NCI-H146 treated with DMSO at 0.1 percent for 48 hours (cell line): ENCODE data around the gene PKP1.

Experiments
- DNase-seq: peaks from one replicate; lab custom pipeline; 2025; ENCODE audit not compliant: unreplicated experiment; lab: John Stamatoyannopoulos, UW

The PKP1 gene

GRCh38 chr1:201327687-201328240 lies 44.5 kb downstream of the PKP1 start:
- DNase-seq: no peak

DNA sequence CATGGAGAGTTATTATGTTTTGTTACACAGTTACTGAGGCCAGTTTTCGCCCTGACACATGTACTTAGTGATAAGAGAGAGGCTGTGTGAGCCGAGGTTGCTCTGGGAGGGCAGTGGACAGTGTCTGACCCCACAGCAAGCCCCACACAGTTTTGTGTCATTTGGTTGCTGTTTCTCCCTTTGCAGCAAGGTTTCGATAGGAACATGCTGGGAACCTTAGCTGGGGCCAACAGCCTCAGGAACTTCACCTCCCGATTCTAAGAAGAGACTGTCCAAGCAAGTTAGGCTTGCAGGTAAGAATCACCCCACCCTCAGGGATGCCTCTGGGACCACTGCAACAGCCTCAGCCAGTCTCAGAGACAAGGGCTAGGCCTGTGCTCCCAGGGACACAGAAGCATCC lies 45.3 kb downstream of the PKP1 start:
- no peak for DNase-seq

DNA sequence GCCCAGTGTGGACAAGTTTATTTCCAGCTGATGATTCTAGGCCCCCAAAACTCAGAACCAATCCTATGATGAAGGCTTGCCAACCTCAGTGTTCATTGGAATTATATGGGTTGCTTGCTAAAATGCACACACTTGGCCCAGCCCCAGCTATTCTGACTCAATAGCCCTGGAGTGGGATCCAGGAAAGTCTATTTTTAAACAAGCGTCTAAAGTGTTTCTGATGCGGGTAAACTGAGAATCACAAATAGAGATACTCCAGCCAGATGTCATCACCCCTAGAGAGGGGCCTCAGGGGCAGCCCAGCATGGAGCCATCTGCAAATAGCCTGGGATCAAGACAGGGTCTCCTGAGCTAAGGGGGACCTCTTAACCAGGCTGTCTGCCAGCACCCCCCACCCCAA lies 46.0 kb downstream of the PKP1 start:
- DNase-seq: no peak

GRCh38 chr1:201329801-201330200 lies 46.5 kb downstream of the PKP1 start:
- no peak for DNase-seq

DNA sequence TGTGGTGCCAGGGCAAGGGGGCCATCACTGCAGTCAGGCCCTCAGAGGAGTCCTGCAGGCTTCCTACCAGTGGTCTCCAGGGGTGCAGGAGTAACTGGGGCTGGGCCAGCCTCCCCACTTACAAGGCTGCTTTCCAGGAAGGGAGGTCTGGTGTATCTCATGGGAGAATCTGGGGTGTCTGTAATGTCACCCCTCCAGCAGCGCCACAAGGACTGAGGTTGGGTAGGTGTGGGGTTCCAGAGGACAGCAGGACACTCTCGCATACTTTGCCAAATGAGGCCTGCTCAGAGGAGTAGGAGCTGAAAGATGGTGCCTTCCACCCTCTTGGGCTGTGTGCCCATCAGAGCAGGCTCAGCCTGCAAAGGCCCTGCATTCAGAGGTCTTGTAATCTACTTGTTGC lies 47.2 kb downstream of the PKP1 start:
- DNase-seq: no peak

DNA sequence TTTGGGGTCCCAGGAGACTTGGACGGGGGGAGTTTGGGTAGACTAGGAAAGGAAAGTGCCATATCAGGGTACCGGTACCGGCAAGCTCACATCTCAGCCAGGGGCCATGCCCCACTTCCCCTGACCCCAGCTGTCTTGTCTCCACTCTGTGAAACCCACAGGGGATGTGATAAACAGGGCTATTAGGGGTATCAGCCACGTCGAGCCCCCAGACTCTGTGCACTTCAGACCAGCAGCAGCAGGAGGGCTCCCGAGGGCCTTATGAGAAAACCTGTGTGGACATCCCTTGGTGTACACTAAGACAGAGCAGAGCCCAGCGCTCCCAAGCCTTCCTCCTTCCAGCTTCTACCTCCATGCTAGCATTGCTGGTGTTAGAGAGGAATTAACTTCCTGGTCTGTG lies 47.9 kb downstream of the PKP1 start:
- no peak for DNase-seq

DNA sequence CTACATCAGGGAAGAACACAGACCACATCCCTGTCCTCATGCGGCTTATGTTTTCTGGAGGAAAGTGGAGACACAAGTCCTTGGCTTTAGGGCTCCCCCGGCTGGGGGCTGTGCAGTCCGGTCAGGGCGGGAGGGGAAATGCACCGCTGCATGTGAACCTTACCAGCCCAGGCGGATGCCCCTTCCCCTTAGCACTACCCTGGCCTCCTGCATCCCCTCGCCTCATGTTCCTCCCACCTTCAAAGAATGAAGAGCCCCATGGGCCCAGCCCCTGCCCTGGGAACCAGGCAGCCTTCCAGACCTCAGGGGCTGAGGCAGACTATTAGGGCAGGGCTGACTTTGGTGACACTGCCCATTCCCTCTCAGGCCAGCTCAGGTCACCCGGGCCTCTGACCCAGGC lies 48.7 kb downstream of the PKP1 start:
- DNase-seq: no peak

DNA sequence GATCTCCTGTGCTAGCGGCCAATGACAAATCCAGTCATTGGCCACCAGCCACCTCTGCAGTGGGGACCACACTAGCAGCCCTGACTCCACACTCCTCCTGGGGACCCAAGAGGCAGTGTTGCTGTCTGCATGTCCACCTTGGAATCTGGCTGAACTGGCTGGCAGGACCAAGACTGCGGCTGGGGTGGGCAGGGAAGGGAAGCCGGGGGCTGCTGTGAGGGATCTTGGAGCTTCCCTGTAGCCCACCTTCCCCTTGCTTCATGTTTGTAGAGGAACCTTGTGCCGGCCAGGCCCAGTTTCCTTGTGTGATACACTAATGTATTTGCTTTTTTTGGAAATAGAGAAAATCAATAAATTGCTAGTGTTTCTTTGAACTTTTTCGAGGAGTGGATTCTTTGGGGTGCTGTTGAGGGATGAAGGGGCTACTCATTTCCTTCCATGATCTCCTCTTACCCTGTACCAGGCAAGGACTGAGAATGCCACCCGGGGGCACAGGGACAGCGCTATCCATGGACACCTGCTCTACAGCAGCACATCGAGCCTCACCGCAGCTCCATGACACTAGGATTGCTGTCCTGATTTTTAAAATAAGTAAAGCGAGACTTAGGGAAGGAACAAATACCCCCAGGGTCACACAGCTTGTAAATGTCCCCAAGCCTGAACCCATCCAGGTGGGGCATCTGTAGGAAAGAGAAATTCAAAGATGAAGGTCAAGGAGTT lies 49.5 kb downstream of the PKP1 start:
- no peak for DNase-seq

DNA sequence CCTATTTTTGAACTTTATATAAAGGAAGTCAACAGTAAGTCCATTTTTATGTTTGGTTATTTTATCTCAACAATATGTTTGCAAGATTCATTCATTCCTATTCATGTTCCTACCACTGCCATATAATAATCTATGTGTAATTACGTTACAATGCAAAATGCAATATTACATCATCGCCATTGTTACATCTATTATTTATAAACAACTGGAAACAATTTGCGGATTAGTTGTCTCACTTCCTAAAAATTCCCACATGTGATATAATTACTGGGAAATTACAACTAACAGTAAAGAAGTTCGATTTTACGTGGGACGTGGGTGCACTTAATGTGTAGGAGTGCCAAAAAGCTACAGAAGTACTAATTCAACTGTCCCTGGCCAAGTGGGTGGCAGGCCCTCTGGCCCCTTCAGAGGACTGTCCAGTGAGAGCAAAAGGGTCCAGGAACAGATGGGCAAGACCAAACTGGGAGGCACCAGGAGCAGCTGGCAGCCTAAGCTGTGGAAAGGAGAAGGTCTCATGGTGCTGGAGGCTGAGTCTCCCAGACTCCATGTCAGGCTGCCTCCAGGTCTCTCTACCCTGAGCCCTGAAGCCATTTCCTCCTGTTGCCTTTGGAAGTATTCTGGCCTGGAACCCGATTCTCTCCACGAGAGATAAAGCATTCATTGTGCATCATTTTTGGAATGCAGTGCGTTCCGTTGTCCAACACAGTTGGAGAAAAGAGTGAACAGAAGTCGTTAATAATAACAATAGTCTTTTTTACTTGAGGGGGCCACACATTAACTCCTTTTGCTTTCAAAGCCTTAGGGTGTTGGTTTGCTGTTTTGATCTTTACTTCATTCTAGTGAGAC lies 51.2 kb downstream of the PKP1 start:
- no peak for DNase-seq

DNA sequence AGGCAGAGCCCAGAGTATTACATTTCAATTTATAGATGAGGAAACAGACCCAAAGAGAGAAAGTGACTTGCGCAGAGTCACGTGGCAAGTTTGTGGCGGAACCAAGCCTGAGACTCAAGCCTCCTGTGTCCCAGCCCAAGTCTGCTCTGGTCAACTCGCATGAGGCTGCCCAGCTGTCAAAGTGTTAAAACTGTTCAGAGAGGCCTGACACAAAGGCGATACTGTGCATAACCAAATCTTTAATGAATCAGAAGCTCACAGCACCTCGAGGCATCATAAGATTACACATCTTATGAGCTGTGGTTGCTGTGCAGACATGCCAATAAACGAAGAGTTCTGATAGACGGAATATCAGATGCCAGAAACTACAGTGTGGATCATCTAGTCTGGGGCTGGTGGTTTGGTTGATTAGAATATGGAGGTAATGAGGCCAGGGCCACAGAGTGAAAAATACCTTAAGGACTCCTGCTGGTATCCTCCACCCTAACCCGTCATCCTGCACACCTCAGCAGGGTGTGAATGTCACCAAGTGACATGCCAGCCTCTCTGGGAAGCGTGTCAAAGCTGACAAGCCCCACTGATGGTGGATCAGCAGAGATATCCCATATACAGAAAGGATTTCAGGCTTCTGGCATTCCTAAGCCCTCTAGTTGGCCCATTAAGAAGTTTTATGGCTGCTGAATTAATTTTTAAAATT lies 52.0 kb downstream of the PKP1 start:
- DNase-seq: no peak

DNA sequence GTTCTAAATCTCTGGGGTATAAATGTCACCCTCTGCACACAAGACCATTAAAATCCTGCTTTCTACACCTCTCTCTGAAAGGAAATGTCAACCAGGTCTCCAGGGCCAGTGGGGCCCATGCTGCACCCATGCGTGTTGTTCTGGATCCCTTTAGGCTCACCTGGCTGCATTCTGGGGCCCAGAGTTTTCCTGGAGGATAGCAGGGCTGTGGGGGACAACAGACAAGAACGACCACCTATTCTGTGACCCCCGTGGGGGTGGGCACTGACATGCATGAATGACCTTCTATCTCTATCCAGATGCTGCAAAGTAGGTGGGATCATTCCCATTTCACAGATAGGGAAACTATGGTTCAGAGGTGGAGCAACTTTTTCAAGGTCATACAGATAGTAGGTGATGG lies 52.6 kb downstream of the PKP1 start:
- DNase-seq: no peak

GRCh38 chr1:201336711-201337450 lies 53.6 kb downstream of the PKP1 start:
- no peak for DNase-seq

DNA sequence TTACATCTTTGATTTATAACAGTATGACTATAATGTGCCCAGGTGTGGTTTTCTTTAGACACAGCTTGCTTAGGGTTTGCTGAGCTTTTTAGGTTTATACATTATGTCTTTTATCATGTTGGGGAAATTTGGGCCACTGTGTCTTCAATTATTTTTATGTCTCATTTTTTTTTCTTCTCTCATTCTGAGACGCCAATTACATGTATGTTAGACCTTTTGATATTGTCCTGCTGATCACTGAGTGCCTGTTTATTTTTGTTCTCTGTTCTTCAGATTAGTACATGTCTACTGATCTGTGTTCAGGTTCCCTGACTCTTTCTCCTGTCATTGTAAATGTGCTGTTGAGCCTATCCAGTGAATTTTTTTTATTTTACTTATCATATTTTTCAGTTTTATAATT lies 58.1 kb downstream of the PKP1 start:
- no peak for DNase-seq

- no peak for DNase-seq
Observed at GRCh38 chr1:201344206-201345080, 61.1 kb downstream of the PKP1 start.

- DNase-seq: no peak
Observed at GRCh38 chr1:201345081-201345355, 61.7 kb downstream of the PKP1 start.

- DNase-seq: peak; percentile 10
Observed at GRCh38 chr1:201346337-201346939, 63.1 kb downstream of the PKP1 start.

- DNase-seq: no peak
Observed at GRCh38 chr1:201346987-201347386, 63.7 kb downstream of the PKP1 start.

- no peak for DNase-seq
Observed at GRCh38 chr1:201347498-201348210, 64.3 kb downstream of the PKP1 start.

- DNase-seq: peak; percentile 7
Observed at GRCh38 chr1:201348211-201348566, 64.9 kb downstream of the PKP1 start.
